ENCODE results near the gene SPATA2. TPM values are rescaled to one million over a fixed set of nuclear protein-coding genes. Genes with fewer than 3 reads are reported as not detected.
A peak's percentile ranks its signal among the peaks of the same experiment; 100 is the strongest.

The SPATA2 gene
- total and polyA plus RNA-seq, 2 of the 13 experiments (the other 11 are each of a cell fraction or from before 2014, with no cell fraction given), result 3.2 to 8.7 TPM

DNA sequence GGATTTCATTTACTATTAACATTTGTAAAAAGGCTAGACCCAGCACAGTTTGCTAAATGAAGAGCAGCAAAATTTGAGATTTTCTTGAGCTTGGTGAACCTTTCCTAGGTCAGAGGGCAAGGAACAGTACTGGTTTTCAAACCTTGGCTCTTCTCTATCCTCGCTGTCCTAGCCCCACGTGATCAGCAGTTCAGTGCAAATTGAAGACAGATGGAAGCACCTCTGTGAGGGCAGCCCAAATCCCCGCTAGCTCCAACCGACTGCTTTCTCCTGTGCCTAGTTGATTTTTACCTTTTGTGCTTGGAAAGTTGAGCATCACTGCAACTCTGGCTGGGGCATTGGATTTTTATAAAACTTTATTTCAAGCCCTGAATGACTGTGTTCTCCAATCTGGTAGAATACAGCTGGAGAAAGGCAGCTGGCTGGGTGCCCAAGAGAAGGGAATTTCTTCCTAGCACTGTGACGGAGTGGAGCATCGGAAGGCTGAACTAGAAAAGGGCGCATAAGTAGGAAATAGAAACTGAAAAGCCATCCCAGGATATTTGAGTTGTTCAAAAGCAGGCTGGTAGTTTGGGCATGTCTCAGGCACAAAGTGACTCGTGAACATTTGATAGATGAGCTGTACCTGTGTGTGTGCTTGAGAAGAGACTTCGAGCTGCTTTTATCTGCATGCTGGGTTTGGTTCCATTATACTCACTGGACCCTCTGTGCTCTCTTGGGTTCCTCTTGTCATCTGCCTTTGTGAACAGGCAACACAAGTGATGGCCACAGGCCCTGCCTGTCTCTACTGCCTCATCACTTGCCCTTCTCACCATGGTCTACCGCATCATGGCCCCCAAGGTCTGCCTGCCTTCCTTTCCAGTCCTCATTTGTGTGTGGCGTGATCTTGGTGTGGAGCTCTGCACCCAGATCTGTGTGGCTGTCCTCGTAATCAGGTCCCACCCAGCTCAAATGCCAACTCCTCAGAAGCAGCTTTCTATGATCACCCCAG is 23.1 kb upstream of the SPATA2 start (continued):
- TF ChIP-seq ZSCAN25 (CRISPR knock-in tag; IDR thresholded peaks at IDR 0.05) (0 out of 2 replicates have a peak, but pooled peaks have one; percentile 26), RXRB (CRISPR knock-in tag; IDR thresholded peaks at IDR 0.05; ENCODE audit: borderline replicate concordance) (no peak), ZNF251 (CRISPR knock-in tag; IDR thresholded peaks at IDR 0.05) (no peak), TOE1 (CRISPR knock-in tag; IDR thresholded peaks at IDR 0.05) (no peak), TMF1 (CRISPR knock-in tag; IDR thresholded peaks at IDR 0.05; ENCODE audit: low read depth) (no peak), MYC (CRISPR knock-in tag; IDR thresholded peaks at IDR 0.05; ENCODE audit: borderline replicate concordance) (no peak), ELF1 (CRISPR knock-in tag; IDR thresholded peaks at IDR 0.05) (no peak), FOXC1 (CRISPR knock-in tag; IDR thresholded peaks at IDR 0.05; ENCODE audit: borderline replicate concordance) (no peak), ATF7 (IDR thresholded peaks at IDR 0.05) (no peak), ATF7 (CRISPR knock-in tag; IDR thresholded peaks at IDR 0.05) (no peak), NCOA2 (CRISPR knock-in tag; IDR thresholded peaks at IDR 0.05) (no peak), ISL2 (CRISPR knock-in tag; IDR thresholded peaks at IDR 0.05) (no peak), ZNF432 (CRISPR knock-in tag; IDR thresholded peaks at IDR 0.05; ENCODE audit: borderline replicate concordance) (no peak), ZNF788 (CRISPR knock-in tag; IDR thresholded peaks at IDR 0.05; ENCODE audit: borderline replicate concordance) (0 out of 2 replicates have a peak, but pooled peaks have one; percentile 31), BCLAF1 (IDR thresholded peaks at IDR 0.05) (no peak), SOX6 (IDR thresholded peaks at IDR 0.05) (no peak), SOX6 (CRISPR knock-in tag; IDR thresholded peaks at IDR 0.05) (0 out of 2 replicates have a peak, but pooled peaks have one; percentile 35), RFX1 (IDR thresholded peaks at IDR 0.05) (no peak), ZNF496 (CRISPR knock-in tag; IDR thresholded peaks at IDR 0.05; ENCODE audit: insufficient replicate concordance) (no peak)
- TF ChIP-seq, protein P1, sequence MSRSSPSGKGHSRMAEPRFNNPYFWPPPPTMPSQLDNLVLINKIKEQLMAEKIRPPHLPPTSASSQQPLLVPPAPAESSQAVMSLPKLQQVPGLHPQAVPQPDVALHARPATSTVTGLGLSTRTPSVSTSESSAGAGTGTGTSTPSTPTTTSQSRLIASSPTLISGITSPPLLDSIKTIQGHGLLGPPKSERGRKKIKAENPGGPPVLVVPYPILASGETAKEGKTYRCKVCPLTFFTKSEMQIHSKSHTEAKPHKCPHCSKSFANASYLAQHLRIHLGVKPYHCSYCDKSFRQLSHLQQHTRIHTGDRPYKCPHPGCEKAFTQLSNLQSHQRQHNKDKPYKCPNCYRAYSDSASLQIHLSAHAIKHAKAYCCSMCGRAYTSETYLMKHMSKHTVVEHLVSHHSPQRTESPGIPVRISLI (CRISPR knock-in tag; IDR thresholded peaks at IDR 0.05; ENCODE audit: borderline replicate concordance), result no peak
- TF ChIP-seq, protein P2, sequence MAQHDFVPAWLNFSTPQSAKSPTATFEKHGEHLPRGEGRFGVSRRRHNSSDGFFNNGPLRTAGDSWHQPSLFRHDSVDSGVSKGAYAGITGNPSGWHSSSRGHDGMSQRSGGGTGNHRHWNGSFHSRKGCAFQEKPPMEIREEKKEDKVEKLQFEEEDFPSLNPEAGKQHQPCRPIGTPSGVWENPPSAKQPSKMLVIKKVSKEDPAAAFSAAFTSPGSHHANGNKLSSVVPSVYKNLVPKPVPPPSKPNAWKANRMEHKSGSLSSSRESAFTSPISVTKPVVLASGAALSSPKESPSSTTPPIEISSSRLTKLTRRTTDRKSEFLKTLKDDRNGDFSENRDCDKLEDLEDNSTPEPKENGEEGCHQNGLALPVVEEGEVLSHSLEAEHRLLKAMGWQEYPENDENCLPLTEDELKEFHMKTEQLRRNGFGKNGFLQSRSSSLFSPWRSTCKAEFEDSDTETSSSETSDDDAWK (CRISPR knock-in tag; IDR thresholded peaks at IDR 0.05), result no peak
- TF ChIP-seq, protein P3, sequence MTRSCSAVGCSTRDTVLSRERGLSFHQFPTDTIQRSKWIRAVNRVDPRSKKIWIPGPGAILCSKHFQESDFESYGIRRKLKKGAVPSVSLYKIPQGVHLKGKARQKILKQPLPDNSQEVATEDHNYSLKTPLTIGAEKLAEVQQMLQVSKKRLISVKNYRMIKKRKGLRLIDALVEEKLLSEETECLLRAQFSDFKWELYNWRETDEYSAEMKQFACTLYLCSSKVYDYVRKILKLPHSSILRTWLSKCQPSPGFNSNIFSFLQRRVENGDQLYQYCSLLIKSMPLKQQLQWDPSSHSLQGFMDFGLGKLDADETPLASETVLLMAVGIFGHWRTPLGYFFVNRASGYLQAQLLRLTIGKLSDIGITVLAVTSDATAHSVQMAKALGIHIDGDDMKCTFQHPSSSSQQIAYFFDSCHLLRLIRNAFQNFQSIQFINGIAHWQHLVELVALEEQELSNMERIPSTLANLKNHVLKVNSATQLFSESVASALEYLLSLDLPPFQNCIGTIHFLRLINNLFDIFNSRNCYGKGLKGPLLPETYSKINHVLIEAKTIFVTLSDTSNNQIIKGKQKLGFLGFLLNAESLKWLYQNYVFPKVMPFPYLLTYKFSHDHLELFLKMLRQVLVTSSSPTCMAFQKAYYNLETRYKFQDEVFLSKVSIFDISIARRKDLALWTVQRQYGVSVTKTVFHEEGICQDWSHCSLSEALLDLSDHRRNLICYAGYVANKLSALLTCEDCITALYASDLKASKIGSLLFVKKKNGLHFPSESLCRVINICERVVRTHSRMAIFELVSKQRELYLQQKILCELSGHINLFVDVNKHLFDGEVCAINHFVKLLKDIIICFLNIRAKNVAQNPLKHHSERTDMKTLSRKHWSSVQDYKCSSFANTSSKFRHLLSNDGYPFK (CRISPR knock-in tag; IDR thresholded peaks at IDR 0.05; ENCODE audit: borderline replicate concordance), result 0 out of 2 replicates have a peak, but pooled peaks have one; percentile 43

All from HepG2 (cell line).